ENCODE measurements around the gene AXIN2. TPM values are rescaled to one million over a fixed set of nuclear protein-coding genes. Genes with fewer than 3 reads are reported as not detected.
"Not testable (repeated sequence)": the region's sequence is repeated elsewhere in the genome, so short reads cannot be mapped to it uniquely, and the experiment has no call there.

Gene AXIN2
- total and polyA plus RNA-seq, 5 experiments from 2014 or later = 1.8 to 22.2 (median 6.7) TPM

DNA sequence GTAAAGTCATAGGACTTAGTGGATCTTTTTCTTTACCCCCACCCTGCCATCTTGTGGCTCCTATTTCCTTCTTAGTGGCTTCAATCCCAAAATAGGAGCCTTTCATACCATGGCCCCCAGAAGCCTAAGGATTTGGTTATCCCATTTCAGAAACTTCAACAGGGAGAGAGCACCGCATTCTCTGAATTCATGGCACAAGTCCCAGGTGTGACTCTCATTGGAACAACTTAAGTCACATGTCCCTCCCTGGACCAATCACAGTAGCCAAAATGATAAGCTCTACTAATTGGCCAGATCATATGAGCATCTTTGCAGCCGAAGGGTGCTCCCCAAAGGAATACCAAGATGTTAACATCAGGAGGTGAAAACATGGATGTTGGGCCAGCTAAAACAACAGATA, 43.2 kb downstream of the AXIN2 start:
- no peaks in the 10 kb centered on the region for H3K36me3 Mint-ChIP-seq
- peak overlapping the region in 1 of 10 donors; percentile 16 for H3K27ac Mint-ChIP-seq
- H3K4me1 Mint-ChIP-seq = peaks cover 10 to 23% (median 19%) of the 10 kb centered on the region in 4 donors
- POLR2A ChIA-PET = no interaction called here
- H3K27me3 Mint-ChIP-seq = peaks cover 0 to 2% (median 0%) of the 10 kb centered on the region in 5 donors
- ATAC-seq (no peak), DNase-seq (no peak)
- no peak overlapping the region for H3K4me3 Mint-ChIP-seq
- no peaks in the 10 kb centered on the region for H3K9me3 Mint-ChIP-seq

DNA sequence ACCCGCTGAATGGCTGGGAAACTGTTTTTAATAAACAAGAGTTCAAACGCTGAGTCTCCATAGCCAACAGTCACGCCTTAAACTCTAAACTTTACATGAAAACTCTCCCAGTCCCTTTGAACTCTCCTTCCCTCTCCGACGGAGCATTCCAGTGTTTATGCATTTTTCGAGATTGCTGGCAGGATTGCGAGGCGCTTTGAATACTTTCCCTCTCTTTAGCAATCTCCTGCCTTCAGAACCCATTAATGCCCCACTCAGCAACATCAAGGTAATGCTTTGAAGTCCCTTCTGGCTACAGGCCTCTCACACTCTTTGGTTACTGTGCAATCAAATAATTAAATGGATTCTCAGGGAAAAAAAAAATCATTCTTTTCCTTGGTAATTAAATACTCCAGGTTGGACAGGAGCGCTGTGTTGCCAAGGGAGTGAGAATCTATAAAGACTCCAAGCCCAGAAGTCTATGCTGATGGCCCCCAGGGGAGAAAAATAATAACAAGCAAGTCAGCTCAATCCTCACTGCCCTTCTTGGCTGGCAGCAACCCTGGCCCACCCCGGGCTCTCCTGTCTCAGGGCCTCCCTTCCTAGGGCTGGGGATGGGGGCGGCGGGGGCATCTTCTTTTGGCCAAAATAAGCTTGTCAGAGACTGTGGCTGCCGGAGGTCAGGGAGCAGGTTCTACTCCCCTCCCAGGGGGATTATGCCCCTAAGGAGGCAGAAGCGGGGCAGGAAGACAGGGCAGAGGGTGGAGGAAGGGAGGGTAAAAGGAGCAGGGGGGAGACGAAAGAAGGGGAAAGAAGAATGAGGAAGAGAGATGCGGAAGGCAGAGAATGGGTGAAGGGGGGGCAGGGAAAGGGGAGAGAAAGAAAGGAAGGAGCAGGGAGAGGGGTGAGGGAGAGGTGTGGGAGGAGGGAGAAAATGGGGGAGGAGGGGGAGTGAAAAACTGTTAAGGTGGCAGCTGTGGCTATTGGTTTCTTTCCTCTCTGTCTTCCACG, 45.2 kb downstream of the AXIN2 start:
- Mint-ChIP-seq H3K36me3 (no peaks in the 10 kb centered on the region), H3K27ac (no peak overlapping the region), H3K4me1 (peaks cover 0 to 7% (median 5%) of the 10 kb centered on the region in 4 donors), H3K9me3 (no peaks in the 10 kb centered on the region), H3K4me3 (no peak overlapping the region), H3K27me3 (peaks cover 0 to 2% (median 0%) of the 10 kb centered on the region in 5 donors)
- POLR2A ChIA-PET = no interaction called here
- no peak for ATAC-seq
- no peak for DNase-seq

DNA sequence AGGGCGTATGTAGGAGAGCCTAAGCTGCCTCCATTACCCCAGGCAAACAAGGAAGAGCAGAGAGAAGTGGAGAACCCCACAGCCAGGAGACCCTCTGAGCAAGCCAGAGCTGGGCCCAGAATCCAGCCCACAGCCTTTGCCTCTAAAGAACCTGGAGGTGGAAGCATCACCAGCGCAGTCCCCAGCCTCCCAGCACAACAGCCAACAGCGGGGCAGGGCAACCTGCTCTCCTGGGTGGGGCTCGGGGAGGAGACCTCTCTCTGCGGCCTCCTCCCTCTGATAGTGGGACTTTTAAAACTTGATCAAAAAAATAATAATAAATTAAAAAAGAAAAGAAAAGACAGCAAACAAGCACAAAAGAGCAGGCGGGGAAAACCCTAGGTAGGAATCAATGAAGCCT, 45.9 kb downstream of the AXIN2 start:
- Mint-ChIP-seq H3K27ac (no peak overlapping the region), H3K9me3 (peaks cover 0 to 4% (median 0%) of the 10 kb centered on the region in 9 donors), H3K4me3 (no peak overlapping the region), H3K4me1 (peaks cover 0 to 4% (median 4%) of the 10 kb centered on the region in 4 donors), H3K27me3 (peaks cover 0 to 2% (median 0%) of the 10 kb centered on the region in 5 donors), H3K36me3 (no peaks in the 10 kb centered on the region)
- no peak for DNase-seq
- ATAC-seq = no peak
- POLR2A ChIA-PET = no interaction called here

DNA sequence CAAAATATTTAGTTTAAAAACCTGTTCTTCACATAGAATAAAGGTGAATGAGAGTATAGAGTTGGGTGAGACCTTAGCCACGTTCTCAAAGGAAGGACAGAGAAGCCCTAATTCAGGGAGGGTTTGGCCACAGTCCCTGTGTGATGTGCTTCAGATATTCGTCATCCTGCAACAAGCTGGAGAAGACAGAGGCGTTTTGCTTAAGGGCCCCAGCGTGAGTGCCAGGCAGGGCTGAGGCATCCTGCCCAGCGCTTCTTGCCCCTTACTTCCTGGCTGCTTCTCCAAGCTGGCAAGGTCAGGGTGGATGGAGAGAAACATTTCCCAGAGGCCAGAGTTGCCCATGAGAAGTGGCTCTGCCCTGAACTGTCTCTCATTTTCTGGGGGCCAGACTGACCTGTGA, 46.9 kb downstream of the AXIN2 start:
- Mint-ChIP-seq H3K4me1 (peaks cover 0 to 3% (median under 1%) of the 10 kb centered on the region in 4 donors), H3K27ac (no peak overlapping the region), H3K9me3 (peaks cover 0 to 5% (median 0%) of the 10 kb centered on the region in 9 donors), H3K27me3 (peaks cover 0 to 2% (median 0%) of the 10 kb centered on the region in 5 donors), H3K36me3 (no peaks in the 10 kb centered on the region), H3K4me3 (no peak overlapping the region)
- ATAC-seq = no peak
- POLR2A ChIA-PET = no interaction called here
- no peak for DNase-seq

DNA sequence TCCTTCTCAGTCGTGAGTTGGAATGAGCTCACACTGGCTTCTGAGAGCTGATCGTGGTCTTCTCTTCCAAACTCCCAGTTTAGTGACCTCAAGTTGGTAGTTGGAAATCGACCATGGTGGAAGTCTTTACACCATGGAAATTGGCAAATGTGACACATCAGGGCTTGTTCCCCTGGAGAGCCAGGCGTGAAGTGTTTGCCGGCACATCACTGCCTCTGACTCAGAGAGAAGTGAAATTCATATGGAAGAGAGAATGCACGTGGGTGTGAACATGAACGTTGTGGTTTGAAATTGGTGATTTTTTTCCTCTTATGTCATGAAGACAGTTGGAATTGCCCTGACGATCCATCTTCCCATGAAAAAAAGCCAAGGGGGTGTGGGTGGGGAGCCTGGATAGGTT, 47.4 kb downstream of the AXIN2 start:
- Mint-ChIP-seq H3K36me3 (no peaks in the 10 kb centered on the region), H3K27ac (no peak overlapping the region), H3K4me1 (peaks cover 0 to 3% (median under 1%) of the 10 kb centered on the region in 4 donors), H3K4me3 (no peak overlapping the region), H3K27me3 (peaks cover 0 to 2% (median 0%) of the 10 kb centered on the region in 5 donors), H3K9me3 (peaks cover 0 to 5% (median 0%) of the 10 kb centered on the region in 9 donors)
- POLR2A ChIA-PET = no interaction called here
- DNase-seq (no peak), ATAC-seq (no peak)

DNA sequence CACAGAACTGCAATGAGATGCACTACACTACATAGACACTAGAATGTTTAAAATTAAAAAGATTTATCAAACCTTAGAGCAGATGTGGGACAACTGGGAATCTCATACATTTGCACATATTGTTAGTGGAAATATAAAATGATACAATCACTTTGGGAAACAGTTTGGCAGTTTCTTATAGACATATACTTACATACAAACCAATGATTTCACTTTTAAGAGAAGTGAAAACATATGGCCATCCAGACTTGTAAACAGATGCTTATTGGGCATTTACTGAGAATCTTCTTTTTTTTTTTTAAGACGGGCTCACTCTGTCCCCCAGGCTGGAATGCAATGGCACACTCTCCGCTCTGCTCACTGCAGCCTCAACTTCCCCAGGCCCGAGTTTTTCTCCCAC, 50.1 kb downstream of the AXIN2 start:
- no peaks in the 10 kb centered on the region for H3K27me3 Mint-ChIP-seq
- POLR2A ChIA-PET = no interaction called here
- H3K4me1 Mint-ChIP-seq = no peaks in the 10 kb centered on the region
- no peak overlapping the region for H3K4me3 Mint-ChIP-seq
- peaks cover 0 to 5% (median 0%) of the 10 kb centered on the region in 9 donors for H3K9me3 Mint-ChIP-seq
- H3K27ac Mint-ChIP-seq = no peak overlapping the region
- no peak for DNase-seq
- H3K36me3 Mint-ChIP-seq = no peaks in the 10 kb centered on the region
- no peak for ATAC-seq

DNA sequence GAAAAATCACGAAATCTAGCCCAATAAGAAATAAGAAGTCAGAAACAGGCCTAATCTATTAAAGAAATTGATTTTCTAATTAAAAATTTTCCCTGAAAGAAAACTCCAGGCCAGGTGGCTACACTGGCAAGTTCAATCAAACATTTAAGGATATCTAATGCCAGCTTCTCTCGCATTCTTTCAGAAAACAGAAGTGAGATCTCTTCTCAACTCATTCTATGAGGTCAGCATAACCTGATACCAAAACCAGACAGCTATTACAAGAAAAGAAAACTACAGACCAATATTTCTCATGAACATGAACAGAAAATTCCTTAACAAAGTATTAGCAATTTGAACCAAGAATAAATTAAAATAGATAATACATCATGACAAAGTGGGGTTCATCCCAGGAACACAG, 52.4 kb downstream of the AXIN2 start:
- Mint-ChIP-seq H3K9me3 (peaks cover 0 to 5% (median 0%) of the 10 kb centered on the region in 9 donors), H3K36me3 (no peaks in the 10 kb centered on the region)

DNA sequence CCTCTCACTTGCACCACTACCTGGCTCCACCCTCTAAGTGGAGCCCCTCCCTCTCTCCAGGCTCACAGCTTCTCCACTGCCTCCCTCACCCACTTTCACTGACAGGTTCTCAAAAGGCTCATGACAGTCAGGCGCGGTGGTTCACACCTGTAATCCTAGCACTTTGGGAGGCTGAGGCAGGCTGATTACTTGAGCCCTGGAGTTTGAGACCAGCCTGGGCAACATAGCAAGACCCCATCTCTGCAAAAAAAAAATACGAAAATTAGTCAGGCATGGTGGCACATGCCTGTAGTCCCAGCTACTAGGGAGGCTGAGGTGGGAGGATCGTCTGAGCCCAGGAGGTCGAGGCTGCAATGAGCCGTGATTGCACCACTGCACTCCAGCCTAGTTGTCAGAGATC, 56.8 kb downstream of the AXIN2 start:
- H3K36me3 Mint-ChIP-seq, ATAC-seq, H3K4me1 Mint-ChIP-seq, POLR2A ChIA-PET, H3K27ac Mint-ChIP-seq, H3K4me3 Mint-ChIP-seq, H3K9me3 Mint-ChIP-seq, H3K27me3 Mint-ChIP-seq, DNase-seq: not testable (repeated sequence)

More for the DNA sequence above, 52.4 kb downstream of the AXIN2 start:
- H3K4me3 Mint-ChIP-seq = no peak overlapping the region
- no peak for ATAC-seq
- no peaks in the 10 kb centered on the region for H3K4me1 Mint-ChIP-seq
- no peaks in the 10 kb centered on the region for H3K27me3 Mint-ChIP-seq
- DNase-seq = no peak
- H3K27ac Mint-ChIP-seq = no peak overlapping the region
- POLR2A ChIA-PET = no interaction called here

DNA sequence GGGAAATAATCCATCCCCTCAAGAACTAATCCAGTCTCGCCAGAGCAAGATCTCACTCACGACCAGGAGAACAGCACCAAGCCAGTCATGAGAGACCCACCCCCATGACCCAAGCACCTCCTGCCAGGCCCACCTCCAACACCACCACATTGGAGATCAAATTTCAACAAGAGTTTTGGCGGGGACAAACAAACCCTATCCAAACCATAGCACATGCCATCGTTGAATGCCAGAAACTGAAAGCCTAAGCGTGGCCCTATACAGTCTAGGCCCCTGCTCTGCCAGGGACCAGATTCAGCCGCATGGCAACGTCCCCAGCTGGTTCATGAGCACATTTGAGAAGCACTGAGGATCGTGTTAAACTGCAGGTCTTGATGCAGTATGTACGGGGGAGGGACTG, 57.3 kb downstream of the AXIN2 start:
- Mint-ChIP-seq H3K4me3 (no peak overlapping the region), H3K27ac (no peak overlapping the region), H3K36me3 (no peaks in the 10 kb centered on the region), H3K27me3 (peaks cover 0 to 2% (median 0%) of the 10 kb centered on the region in 5 donors), H3K4me1 (no peaks in the 10 kb centered on the region), H3K9me3 (no peaks in the 10 kb centered on the region)
- no peak for ATAC-seq
- no peak for DNase-seq
- POLR2A ChIA-PET = no interaction called here

DNA sequence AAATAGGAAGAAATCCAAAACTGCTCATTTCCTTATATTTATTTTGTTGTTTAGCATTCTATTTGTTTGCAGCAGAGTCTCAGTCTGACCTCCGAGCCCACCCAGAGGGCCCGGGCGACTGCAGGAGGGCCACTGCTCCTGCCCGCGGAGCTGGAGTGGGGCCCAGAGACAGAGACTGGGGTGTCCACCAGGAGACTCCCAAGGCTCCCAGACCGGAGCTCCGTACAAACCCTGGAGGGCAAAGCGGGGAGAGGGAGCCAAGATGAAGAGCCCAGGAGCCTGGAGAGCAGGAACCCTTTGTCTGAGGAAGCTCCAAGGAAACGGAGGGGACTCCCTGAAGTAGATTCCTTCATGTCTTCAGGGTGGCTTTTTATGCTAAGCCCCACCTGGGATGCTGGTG, 57.9 kb downstream of the AXIN2 start:
- Mint-ChIP-seq H3K9me3 (no peaks in the 10 kb centered on the region), H3K4me1 (no peaks in the 10 kb centered on the region), H3K36me3 (no peaks in the 10 kb centered on the region), H3K27me3 (peaks cover 0 to 2% (median 0%) of the 10 kb centered on the region in 5 donors), H3K4me3 (no peak overlapping the region), H3K27ac (peak overlapping the region in 1 of 10 donors; percentile 22)
- ATAC-seq (no peak), DNase-seq (no peak)
- POLR2A ChIA-PET = no interaction called here

DNA sequence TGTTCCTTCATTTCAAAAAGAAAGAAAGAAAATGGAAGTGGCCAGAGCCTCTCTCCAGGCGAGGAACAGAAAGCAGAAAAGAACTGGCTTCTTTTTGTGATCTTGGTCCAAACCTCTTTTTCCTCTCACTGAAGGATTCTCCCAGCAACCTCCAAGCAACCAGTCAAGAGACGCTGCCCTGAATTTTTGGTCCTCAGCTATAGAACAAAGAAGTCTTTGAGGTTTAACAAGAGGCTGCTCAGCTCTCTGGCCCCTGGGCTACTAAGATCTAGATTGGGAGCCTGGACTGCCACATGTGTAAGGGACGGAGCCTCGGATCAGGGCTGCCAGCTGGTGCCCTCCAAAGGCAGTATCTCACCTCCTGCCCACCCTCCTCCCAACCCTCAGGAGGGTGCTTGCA, 62.6 kb downstream of the AXIN2 start:
- H3K4me1 Mint-ChIP-seq = peaks cover 8 to 16% (median 15%) of the 10 kb centered on the region in 4 donors
- no peak overlapping the region for H3K4me3 Mint-ChIP-seq
- DNase-seq (no peak), ATAC-seq (no peak)
- peaks cover 0 to 8% (median 0%) of the 10 kb centered on the region in 5 donors for H3K27me3 Mint-ChIP-seq
- no peaks in the 10 kb centered on the region for H3K9me3 Mint-ChIP-seq
- no peak overlapping the region for H3K27ac Mint-ChIP-seq
- H3K36me3 Mint-ChIP-seq = no peaks in the 10 kb centered on the region
- POLR2A ChIA-PET = no interaction called here

DNA sequence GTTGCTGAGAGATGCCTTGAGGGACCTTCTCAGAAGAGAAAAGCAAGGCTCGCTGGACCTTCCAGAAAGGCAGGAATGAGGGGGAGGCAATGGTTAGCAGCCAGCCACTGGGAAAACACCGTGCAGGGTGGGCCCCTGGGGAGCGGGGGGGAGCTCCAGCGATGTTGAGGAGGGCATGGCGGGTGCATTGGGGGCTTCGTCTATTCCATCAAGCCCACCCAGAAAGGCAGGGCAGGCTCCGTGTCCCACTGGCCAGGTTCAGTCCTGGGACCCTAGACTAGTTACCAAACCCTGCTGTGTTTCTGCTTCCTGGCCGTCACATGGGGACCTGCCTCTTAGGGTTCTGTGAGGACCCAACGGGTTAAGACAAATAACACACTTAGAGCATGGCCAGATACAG, 64.6 kb downstream of the AXIN2 start:
- Mint-ChIP-seq H3K27me3 (peaks cover 0 to 10% (median 1%) of the 10 kb centered on the region in 5 donors), H3K9me3 (no peaks in the 10 kb centered on the region), H3K4me3 (no peak overlapping the region), H3K27ac (peak overlapping the region in 1 of 10 donors; percentile 62), H3K36me3 (no peaks in the 10 kb centered on the region), H3K4me1 (peaks cover 8 to 17% (median 15%) of the 10 kb centered on the region in 4 donors)
- DNase-seq (no peak), ATAC-seq (no peak)
- POLR2A ChIA-PET = no interaction called here

Data from naive thymus-derived CD8-positive, alpha-beta T cell (primary cell).